NB4 (cell line): ENCODE data around the gene MOGAT3.

Source experiments
- CTCF ChIP-seq: IDR thresholded peaks from one replicate; pipeline ENCODE4 v1.5.1; 2012; ENCODE audit warnings: low read depth, low read length
- POLR2A ChIP-seq: IDR thresholded peaks from 2 replicates; pipeline ENCODE4 v1.6.1; 2011; ENCODE audit warnings: mild to moderate bottlenecking; ENCODE audit not compliant: insufficient read length; ENCODE audit errors: extremely low read depth

DNA sequence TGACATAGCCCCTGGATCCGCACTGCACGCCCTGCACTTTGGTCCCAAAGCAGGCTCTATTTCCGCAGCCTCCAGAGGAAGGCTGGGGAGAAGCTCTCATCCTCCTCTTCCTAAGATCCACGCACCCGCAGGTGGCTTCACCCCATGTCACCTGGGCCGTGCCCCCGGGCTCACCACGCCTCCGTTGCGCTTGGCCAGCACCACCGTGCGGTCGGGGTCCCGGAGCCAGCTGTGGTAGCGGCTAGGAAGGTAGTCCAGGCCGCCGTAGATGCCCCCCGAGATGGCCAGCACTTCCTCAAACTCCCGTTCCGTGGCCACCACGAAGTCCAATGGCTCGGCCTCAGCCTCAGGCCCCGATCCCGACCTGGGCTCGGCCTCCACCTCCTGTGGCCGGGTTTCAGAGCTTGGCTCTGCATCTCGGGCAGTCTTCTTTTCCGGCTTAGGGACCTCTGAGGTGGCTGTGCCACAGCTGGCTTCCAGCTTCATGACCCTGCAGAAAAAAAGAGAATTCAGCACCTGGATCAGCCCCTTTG lies 26.4 kb downstream of the MOGAT3 start:
- TF ChIP-seq CTCF (no peak), POLR2A (no peak)
